Measurements from ENCODE around the gene KIAA0232. TPM values are rescaled to one million over a fixed set of nuclear protein-coding genes. Genes with fewer than 3 reads are reported as not detected.

The KIAA0232 gene
- total and polyA plus RNA-seq, 10 of the 15 experiments (the other 5 are each of a cell fraction or from before 2014, with no cell fraction given): 2.8 to 15.1 (median 10.8) TPM

- BruUV-seq (replicated peaks): no TSS peak
- H3K4me3 ChIP-seq: peak overlapping the region; percentile 97
- peak overlapping the region; percentile 96; the same call in 1 of the 2 replicates for H3K27ac ChIP-seq (ENCODE audit: control insufficient read depth, insufficient read depth)
- POLR2A ChIA-PET: interaction anchor here (1.1 to 3.5 kb wide), 2 partner anchors 10 to 158 kb away, joined by 3 to 18 read pairs; partner anchors contain the start of gene GRPEL1
- ATAC-seq (peak; percentile 9; the same call in 1 of the 3 replicates), DNase-seq (ENCODE audit: low read depth, low spot score) (no peak), FAIRE-seq (peak; percentile 59)
- no peaks in the 10 kb centered on the region for H3K36me3 ChIP-seq (ENCODE audit: control insufficient read depth in 2 of 2, insufficient read depth in 2 of 2, low read length in 1 of 2)
- H3K79me2 ChIP-seq (ENCODE audit: control insufficient read depth, insufficient read depth, low read length): peaks cover 11% of the 10 kb centered on the region
- peaks cover 16% of the 10 kb centered on the region for H3K4me1 ChIP-seq (ENCODE audit: control insufficient read depth, insufficient read depth, low read length)
- CTCF ChIA-PET: interaction anchor here (0.6 to 9.5 kb wide), 6 partner anchors 9 to 158 kb away, joined by 3 to 94 read pairs (median 6); partner anchors contain the start of gene GRPEL1
- H3K4me2 ChIP-seq (ENCODE audit: control insufficient read depth, insufficient read depth): peak overlapping the region; percentile 99
- no peaks in the 10 kb centered on the region for H4K20me1 ChIP-seq (ENCODE audit: control insufficient read depth, insufficient read depth)
- RAD21 ChIA-PET (ENCODE audit: unreplicated experiment): interaction anchor here (1.4 to 2.1 kb wide), 2 partner anchors 158 to 161 kb away, joined by 3 to 6 read pairs; partner anchors contain the start of gene GRPEL1
- H3K27me3 ChIP-seq (replicated peaks in 1 of 2; ENCODE audit: control insufficient read depth in 2 of 2, insufficient read depth in 2 of 2, low read length in 1 of 2): 0 out of 4 replicates have a peak, but pooled peaks cover 0 to 3% of the 10 kb centered on the region in 2 experiments
- H3K9ac ChIP-seq (ENCODE audit: control insufficient read depth, insufficient read depth, low read length): peak overlapping the region; percentile 72
- SMC1A ChIA-PET (ENCODE audit: uncharacterized antibody, unreplicated experiment): interaction anchor here (0.6 to 1.6 kb wide), 6 partner anchors 19 to 190 kb away, joined by 3 to 5 read pairs (median 3); no protein-coding TSS in a partner anchor
- WGBS (ENCODE audit: insufficient coverage, insufficient replicate concordance, low lambda C conversion rate, missing lambda C conversion rate): 55% methylated on average over 31 of the region's 31 CpGs
- intact Hi-C loops (cut with micrococcal nuclease; ENCODE audit: unreplicated experiment): loop anchor here (5.0 kb wide), 1 partner anchor 62 kb away; no protein-coding TSS in a partner anchor
- in situ Hi-C loops (cut with MboI): no loop called here
- no peaks in the 10 kb centered on the region for H3K9me3 ChIP-seq (replicated peaks; ENCODE audit: control insufficient read depth, insufficient read depth, low read length)
- H2AFZ ChIP-seq (ENCODE audit: control insufficient read depth, low read depth, low read length): peak overlapping the region; percentile 37
- TF ChIP-seq ATF3 (IDR thresholded peaks at IDR 0.05; ENCODE audit: borderline replicate concordance, extremely low read depth, low read depth, low read length): no peak
- no peak for TF ChIP-seq E2F4 (IDR thresholded peaks at IDR 0.05; ENCODE audit: low read depth, low read length)
- TF ChIP-seq POLR2AphosphoS5 (IDR thresholded peaks at IDR 0.05; ENCODE audit: low read length): no peak
- TF ChIP-seq SMC3 (IDR thresholded peaks at IDR 0.05; ENCODE audit: borderline replicate concordance, low read length): no peak
- no peak for TF ChIP-seq NR2C2 (IDR thresholded peaks at IDR 0.05; ENCODE audit: borderline replicate concordance, control insufficient read depth, insufficient read length, low read depth)
- no peak for TF ChIP-seq NFYB (IDR thresholded peaks at IDR 0.05; ENCODE audit: insufficient read depth, low read depth, low read length)
- no peak for TF ChIP-seq RAD51 (IDR thresholded peaks at IDR 0.05)
- TF ChIP-seq USF2 (IDR thresholded peaks at IDR 0.05; ENCODE audit: borderline replicate concordance, low read depth, low read length): no peak
- no peak for TF ChIP-seq CEBPZ (IDR thresholded peaks at IDR 0.05; ENCODE audit: low read depth, low read length)
- TF ChIP-seq BACH1 (IDR thresholded peaks at IDR 0.05; ENCODE audit: borderline replicate concordance): no peak
- TF ChIP-seq ZBTB40 (IDR thresholded peaks at IDR 0.05; ENCODE audit: borderline replicate concordance): peak; percentile 23; the same call in 1 of the 2 replicates
- no peak for TF ChIP-seq RUNX3 (IDR thresholded peaks at IDR 0.05; ENCODE audit: low read length)
Observed at GRCh38 chr4:6910340-6910959, 127.9 kb downstream of the KIAA0232 start.

All from GM12878 (cell line).